GM23338 (cell line): Measurements from ENCODE around the gene P2RY8.

Experiments
- CREB1 ChIP-seq: fragments of 250-450 bp; sonication (Bioruptor Pico); IDR thresholded peaks from 2 replicates; pipeline ENCODE4 v1.5.0; 2020; ENCODE audit warnings: low read depth, mild to moderate bottlenecking, moderate library complexity
- EZH2 ChIP-seq: fragments of 200-600 bp; sonication (generic); IDR thresholded peaks from one replicate; pipeline ENCODE4 v1.8.0; 2017; ENCODE audit warnings: antibody characterized with exemption, mild to moderate bottlenecking, low read depth; ENCODE audit not compliant: unreplicated experiment
- EZH2phosphoT487 ChIP-seq: fragments of 200-600 bp; sonication (generic); IDR thresholded peaks from one replicate; pipeline ENCODE4 v1.8.1; 2018; ENCODE audit warnings: antibody characterized with exemption; ENCODE audit not compliant: unreplicated experiment
- POLR2AphosphoS5 ChIP-seq: IDR thresholded peaks from 2 replicates; pipeline ENCODE4 v1.6.1; 2016; ENCODE audit warnings: antibody characterized with exemption, low read depth
- STAT1 ChIP-seq: IDR thresholded peaks from one replicate; pipeline ENCODE4 v1.6.1; 2016; ENCODE audit warnings: antibody characterized with exemption; ENCODE audit not compliant: unreplicated experiment
- ZNF331 ChIP-seq: fragments of 250-450 bp; sonication (Bioruptor Pico); IDR thresholded peaks from 2 replicates; pipeline ENCODE4 v1.5.0; 2020; ENCODE audit warnings: low read depth, mild to moderate bottlenecking, moderate library complexity
- TF ChIP-seq, protein P1 (sequence below), 2 experiments: fragments of 200-600 bp in 1 of 2; sonication (generic) in 1 of 2; conservative IDR thresholded peaks; 2 replicates each; pipeline versions ENCODE4 v1.5.1 to v1.6.1; 2016 to 2017; ENCODE audit warnings: antibody characterized with exemption in 2 of 2, low read depth in 2 of 2, mild to moderate bottlenecking in 2 of 2, moderate library complexity in 1 of 2
- TF ChIP-seq, protein P2 (sequence below): IDR thresholded peaks from one replicate; pipeline ENCODE4 v1.6.1; 2018; ENCODE audit warnings: antibody characterized with exemption; ENCODE audit not compliant: unreplicated experiment
- TF ChIP-seq, protein P3 (sequence below): IDR thresholded peaks from 2 replicates; pipeline ENCODE4 v1.6.1; 2016; ENCODE audit warnings: antibody characterized with exemption

DNA sequence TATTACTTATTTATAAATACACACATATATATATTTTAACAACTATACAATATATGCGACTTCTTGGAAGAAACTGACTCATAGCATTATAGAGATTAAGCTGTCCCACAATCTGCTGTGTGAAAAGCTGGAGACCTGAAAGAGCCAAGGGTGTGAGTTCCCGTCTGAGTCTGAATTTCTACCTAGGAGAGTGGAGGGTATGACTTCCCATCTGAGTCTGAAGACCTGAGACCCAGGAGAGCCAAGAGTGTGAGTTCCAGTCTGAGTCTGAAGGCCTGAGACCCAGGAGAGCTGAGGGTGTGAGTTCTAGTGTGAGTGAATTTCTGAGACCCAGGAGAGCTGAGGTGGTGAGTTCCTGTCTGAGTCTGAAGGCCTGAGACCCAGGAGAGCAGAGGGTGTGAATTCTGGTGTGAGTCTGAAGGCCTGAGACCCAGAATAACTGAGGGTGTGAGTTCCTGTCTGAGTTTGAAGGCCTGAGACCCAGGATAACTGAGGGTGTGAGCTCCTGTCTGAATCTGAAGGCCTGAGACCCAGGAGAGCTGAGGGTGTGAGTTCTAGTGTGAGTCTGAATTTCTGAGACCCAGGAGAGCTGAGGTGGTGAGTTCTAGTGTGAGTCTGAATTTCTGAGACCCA, 8.9 kb upstream of the P2RY8 start:
- TF ChIP-seq, protein P1, sequence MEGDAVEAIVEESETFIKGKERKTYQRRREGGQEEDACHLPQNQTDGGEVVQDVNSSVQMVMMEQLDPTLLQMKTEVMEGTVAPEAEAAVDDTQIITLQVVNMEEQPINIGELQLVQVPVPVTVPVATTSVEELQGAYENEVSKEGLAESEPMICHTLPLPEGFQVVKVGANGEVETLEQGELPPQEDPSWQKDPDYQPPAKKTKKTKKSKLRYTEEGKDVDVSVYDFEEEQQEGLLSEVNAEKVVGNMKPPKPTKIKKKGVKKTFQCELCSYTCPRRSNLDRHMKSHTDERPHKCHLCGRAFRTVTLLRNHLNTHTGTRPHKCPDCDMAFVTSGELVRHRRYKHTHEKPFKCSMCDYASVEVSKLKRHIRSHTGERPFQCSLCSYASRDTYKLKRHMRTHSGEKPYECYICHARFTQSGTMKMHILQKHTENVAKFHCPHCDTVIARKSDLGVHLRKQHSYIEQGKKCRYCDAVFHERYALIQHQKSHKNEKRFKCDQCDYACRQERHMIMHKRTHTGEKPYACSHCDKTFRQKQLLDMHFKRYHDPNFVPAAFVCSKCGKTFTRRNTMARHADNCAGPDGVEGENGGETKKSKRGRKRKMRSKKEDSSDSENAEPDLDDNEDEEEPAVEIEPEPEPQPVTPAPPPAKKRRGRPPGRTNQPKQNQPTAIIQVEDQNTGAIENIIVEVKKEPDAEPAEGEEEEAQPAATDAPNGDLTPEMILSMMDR (conservative IDR thresholded peaks at IDR 0.05; ENCODE audit: low read depth in 2 of 2), result no peak
- TF ChIP-seq EZH2, result no peak
- TF ChIP-seq, protein P2, sequence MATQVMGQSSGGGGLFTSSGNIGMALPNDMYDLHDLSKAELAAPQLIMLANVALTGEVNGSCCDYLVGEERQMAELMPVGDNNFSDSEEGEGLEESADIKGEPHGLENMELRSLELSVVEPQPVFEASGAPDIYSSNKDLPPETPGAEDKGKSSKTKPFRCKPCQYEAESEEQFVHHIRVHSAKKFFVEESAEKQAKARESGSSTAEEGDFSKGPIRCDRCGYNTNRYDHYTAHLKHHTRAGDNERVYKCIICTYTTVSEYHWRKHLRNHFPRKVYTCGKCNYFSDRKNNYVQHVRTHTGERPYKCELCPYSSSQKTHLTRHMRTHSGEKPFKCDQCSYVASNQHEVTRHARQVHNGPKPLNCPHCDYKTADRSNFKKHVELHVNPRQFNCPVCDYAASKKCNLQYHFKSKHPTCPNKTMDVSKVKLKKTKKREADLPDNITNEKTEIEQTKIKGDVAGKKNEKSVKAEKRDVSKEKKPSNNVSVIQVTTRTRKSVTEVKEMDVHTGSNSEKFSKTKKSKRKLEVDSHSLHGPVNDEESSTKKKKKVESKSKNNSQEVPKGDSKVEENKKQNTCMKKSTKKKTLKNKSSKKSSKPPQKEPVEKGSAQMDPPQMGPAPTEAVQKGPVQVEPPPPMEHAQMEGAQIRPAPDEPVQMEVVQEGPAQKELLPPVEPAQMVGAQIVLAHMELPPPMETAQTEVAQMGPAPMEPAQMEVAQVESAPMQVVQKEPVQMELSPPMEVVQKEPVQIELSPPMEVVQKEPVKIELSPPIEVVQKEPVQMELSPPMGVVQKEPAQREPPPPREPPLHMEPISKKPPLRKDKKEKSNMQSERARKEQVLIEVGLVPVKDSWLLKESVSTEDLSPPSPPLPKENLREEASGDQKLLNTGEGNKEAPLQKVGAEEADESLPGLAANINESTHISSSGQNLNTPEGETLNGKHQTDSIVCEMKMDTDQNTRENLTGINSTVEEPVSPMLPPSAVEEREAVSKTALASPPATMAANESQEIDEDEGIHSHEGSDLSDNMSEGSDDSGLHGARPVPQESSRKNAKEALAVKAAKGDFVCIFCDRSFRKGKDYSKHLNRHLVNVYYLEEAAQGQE, result no peak
- TF ChIP-seq POLR2AphosphoS5, result no peak
- no peak for TF ChIP-seq EZH2phosphoT487
- TF ChIP-seq STAT1, result no peak
- no peak for TF ChIP-seq CREB1 (CRISPR knock-in tag)
- TF ChIP-seq, protein P3, sequence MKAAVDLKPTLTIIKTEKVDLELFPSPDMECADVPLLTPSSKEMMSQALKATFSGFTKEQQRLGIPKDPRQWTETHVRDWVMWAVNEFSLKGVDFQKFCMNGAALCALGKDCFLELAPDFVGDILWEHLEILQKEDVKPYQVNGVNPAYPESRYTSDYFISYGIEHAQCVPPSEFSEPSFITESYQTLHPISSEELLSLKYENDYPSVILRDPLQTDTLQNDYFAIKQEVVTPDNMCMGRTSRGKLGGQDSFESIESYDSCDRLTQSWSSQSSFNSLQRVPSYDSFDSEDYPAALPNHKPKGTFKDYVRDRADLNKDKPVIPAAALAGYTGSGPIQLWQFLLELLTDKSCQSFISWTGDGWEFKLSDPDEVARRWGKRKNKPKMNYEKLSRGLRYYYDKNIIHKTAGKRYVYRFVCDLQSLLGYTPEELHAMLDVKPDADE, result no peak
- no peak for TF ChIP-seq ZNF331
